ENCODE data around the gene GRIPAP1.

DNA sequence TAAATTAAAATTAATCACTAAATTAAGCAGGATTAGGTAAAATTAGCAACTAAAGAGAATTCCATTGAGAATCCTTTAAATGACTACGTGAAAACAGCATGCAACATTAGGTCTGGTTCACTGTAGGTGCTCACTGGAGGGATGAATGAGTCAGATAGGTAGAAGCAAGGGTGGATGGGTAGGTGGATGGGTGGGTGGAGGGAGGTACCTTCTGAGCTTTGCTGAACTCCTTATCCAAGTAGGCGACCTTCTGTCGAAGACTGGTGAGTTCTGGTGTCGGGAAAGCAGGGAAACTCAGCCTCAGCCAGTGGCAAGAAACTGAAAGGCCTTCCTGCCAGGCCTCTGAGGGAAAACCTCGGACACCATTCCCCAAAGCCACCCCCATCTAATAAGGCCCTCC is 3.0 kb downstream of the GRIPAP1 start:
- TF ChIP-seq, protein P1, sequence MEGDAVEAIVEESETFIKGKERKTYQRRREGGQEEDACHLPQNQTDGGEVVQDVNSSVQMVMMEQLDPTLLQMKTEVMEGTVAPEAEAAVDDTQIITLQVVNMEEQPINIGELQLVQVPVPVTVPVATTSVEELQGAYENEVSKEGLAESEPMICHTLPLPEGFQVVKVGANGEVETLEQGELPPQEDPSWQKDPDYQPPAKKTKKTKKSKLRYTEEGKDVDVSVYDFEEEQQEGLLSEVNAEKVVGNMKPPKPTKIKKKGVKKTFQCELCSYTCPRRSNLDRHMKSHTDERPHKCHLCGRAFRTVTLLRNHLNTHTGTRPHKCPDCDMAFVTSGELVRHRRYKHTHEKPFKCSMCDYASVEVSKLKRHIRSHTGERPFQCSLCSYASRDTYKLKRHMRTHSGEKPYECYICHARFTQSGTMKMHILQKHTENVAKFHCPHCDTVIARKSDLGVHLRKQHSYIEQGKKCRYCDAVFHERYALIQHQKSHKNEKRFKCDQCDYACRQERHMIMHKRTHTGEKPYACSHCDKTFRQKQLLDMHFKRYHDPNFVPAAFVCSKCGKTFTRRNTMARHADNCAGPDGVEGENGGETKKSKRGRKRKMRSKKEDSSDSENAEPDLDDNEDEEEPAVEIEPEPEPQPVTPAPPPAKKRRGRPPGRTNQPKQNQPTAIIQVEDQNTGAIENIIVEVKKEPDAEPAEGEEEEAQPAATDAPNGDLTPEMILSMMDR (IDR thresholded peaks at IDR 0.05): no peak
- TF ChIP-seq POLR2A (IDR thresholded peaks at IDR 0.05): no peak
- TF ChIP-seq EP300 (IDR thresholded peaks at IDR 0.05): no peak
- no peak for TF ChIP-seq POLR2AphosphoS5 (IDR thresholded peaks at IDR 0.05)
